GM21786 (cell line): Measurements from ENCODE around the gene TSPAN6.

Experiments
- ATAC-seq: cut with Tn5 transposase; IDR thresholded peaks from one replicate; pipeline ENCODE4 v1.9.1; 2021; ENCODE audit not compliant: unreplicated experiment

TSPAN6 gene

GRCh38 chrX:100636321-100636991, at the start of gene TSPAN6:
Gene TSPAN6, minus strand, starts transcription at chrX:100636806. Its CDS starts 112 bp downstream, at chrX:100636694.
- peak; percentile 97 for ATAC-seq

GRCh38 chrX:100685997-100686305, 49.3 kb upstream of the TSPAN6 start:
- no peak for ATAC-seq

GRCh38 chrX:100685284-100685996, 48.8 kb upstream of the TSPAN6 start:
- ATAC-seq = peak; percentile 81

- no peak for ATAC-seq
Measured at GRCh38 chrX:100682939-100683338, 46.3 kb upstream of the TSPAN6 start.

- no peak for ATAC-seq
Measured at GRCh38 chrX:100681599-100681998, 45.0 kb upstream of the TSPAN6 start.

GRCh38 chrX:100680756-100681155, 44.1 kb upstream of the TSPAN6 start:
- ATAC-seq = no peak

GRCh38 chrX:100677611-100678181, 41.1 kb upstream of the TSPAN6 start:
- no peak for ATAC-seq

- ATAC-seq = no peak
Measured at GRCh38 chrX:100674705-100675104, 38.1 kb upstream of the TSPAN6 start.

- no peak for ATAC-seq
Measured at GRCh38 chrX:100673397-100673953, 36.9 kb upstream of the TSPAN6 start.

GRCh38 chrX:100672966-100673365, 36.4 kb upstream of the TSPAN6 start:
- ATAC-seq = no peak

GRCh38 chrX:100663642-100664041, 27.0 kb upstream of the TSPAN6 start:
- ATAC-seq = no peak

- ATAC-seq = no peak
Measured at GRCh38 chrX:100662796-100663195, 26.2 kb upstream of the TSPAN6 start.

GRCh38 chrX:100662170-100662569, 25.6 kb upstream of the TSPAN6 start:
- ATAC-seq = no peak

GRCh38 chrX:100659431-100660137, 23.0 kb upstream of the TSPAN6 start:
- no peak for ATAC-seq

GRCh38 chrX:100658941-100659381, 22.4 kb upstream of the TSPAN6 start:
- ATAC-seq = no peak

GRCh38 chrX:100654261-100654660, 17.7 kb upstream of the TSPAN6 start:
- ATAC-seq = no peak

- ATAC-seq = no peak
Measured at GRCh38 chrX:100652266-100652665, 15.7 kb upstream of the TSPAN6 start.

GRCh38 chrX:100650841-100651240, 14.2 kb upstream of the TSPAN6 start:
- ATAC-seq = no peak

- no peak for ATAC-seq
Measured at GRCh38 chrX:100649550-100650356, 13.1 kb upstream of the TSPAN6 start.
